Measurements from ENCODE around the gene C16orf87.

C16orf87 gene

DNA sequence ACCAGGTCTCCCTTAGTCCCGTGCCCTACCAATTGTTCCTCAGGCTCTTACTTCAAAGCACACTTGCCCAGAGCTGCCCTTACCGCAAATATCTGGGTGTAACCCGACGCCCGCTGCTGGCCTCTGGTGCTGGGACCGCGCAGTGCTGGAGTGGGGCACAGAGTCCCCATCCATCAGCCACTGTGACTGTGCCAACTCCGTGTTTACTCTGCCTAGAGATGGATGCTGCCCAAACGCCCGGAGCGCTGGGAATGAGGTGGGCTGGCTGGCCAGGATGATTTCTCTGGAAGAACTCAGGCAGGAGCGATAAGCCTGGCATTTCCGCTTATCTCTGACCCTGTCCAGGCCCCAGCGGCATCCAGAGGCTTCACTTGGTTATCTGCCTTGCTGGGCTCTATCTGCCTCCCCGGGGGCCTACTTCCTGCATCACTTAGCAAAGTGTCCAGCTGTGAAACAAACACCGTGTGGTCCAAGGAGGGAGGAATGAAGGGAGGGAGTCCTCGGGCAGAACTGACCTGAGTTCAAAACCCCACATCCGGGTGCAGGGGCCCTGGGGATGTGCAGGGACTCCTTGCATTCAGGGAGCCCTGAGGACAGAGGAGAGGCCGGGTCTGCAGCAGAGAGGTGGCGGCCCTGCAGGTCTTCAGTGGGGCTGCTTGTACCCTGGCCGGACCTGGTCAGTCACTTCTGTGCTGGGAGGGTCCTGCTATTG, 73.5 kb downstream of the C16orf87 start:
- no peak for DNase-seq (ENCODE audit: low spot score)

DNA sequence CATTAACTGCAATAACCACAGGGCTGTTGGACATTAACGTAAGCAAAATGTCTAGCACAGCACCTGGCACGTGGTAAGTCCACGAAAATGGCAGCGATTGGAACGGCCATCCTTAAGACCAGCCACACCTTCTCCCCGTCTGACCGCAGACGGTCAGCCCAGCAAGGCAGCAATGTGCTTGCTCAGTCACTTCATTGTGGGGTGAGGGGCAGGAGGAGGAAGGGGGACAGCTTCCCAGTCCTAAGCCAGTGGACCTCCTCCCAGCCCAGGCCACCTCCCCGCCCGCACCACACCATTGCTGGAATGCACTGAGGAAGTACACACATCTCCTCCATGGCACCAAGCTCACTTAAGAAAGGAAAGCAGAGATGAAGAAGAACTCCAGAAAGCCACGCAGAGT, 74.2 kb downstream of the C16orf87 start:
- DNase-seq (ENCODE audit: low spot score): no peak

DNA sequence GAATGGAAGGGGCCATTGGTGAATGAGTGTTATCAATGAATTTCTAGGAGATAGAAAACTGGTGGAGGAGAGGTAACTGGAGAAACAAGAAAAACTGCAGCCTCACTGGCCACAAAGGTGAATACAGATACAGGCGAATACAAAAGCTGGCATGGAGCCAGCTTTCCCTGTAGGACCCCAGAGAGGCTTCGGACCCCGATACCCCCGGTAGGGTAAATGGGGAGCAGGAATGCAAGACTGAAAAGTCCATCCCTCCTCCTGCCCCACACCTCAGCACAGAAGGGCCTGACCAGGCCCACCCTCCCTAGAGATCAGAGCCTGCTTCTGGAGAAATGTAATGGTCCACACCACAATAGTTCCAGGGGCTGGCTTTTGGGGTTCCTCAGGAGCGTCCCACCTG, 78.0 kb downstream of the C16orf87 start:
- no peak for DNase-seq (ENCODE audit: low spot score)

DNA sequence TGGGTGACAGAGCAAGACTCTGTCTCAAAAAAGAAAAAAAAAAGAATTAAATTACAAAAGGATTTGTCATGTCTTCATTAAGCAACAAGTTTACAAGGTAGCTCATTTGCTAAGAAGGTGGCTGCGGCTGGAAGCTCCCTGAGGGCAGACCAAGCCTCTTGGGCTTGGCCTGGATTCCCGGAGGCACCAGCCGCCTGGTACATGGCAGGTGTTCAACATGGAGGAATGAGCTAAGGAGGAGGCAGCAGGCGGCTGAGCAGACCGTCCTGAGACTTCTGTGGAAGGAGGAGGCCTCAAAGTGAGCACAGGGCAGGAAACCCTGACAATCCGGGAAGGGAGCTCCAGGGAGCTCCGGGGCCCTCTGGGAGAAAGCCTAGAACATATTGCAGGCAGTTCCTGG, 79.6 kb downstream of the C16orf87 start:
- no peak for DNase-seq (ENCODE audit: low spot score)

DNA sequence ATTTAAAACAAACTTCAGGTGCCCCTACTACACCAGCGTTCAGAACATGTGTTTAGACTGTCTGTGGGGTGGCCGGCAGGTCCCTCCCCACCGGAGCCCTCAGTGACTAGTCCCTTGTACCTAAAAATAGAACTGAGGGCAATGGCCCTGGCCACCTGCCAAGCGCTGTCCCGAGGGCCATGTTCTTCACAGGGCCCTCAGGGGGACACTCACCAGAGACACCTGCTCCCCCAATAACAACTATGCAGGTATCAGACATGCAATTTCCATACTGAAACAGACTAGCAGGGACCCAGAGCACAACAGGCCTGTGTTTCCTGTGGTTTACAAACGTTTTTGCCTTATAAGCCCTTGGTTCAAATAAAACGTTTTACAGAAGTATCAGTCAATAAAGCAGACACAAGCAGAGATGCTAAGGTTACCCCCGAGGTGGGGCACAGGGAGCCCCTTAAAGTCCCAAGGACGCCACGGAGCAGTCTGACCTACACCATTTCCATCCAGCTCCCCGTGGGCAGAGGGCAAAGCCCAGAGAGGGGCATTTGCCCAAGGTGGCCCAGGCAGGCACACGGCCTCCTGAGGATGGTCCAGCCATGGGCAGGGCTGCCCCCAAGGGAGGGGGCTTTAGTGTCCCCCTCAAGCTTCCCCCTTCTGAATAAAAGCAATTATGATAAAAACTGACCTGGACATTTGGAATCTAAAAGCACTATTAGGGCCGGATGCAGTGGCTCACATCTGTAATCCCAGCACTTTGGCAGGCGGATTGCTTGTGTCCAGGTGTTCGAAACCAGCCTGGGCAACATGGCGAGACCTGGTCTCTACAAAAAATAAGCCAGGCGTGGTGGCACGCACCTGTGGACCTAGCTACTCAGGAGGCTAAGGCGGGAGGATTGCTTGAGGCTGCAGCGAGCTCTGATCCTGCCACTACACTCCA, 81.9 kb downstream of the C16orf87 start:
- no peak for DNase-seq (ENCODE audit: low spot score)

DNA sequence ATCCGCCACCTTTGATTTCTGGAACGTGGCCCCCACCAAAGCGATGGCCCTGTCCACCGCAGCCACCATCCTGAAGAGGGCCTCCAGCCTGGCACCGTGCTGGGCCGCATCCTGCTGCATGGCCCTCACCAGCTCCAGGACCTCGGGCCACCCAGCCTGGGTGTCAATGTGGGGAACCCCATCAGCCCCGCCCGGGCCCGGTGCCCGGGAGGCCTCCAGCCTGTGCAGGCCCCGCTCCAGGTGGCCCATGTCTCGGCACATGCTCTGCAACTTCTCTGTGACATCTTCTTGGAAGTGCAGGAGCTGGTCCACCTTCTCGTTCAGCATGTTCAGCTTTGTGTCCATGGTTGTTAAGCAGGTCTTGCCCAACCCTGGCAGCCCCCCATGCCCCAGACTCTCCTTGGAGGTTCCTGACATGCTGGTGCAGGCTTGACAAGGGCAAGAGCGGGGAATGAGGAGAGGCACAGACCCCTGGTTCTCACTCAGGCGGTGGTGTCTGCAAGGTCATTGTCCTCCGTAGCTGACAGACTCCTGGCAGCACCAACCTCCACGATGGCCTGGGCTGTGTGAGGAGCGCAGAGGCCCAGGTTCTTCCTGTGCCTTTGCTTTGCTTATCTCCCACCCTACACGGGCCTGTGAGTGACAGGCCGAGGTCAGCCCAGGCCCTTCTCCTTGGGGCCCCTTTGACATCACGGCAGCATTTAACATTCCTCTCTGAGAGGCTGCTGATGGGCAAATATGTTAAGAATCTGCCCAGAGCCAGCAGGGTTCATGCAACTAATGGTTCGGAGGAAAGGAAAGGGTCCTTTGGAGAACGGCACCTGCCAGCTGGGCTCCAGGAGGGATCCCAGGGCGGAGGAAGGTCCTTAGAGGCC, 83.0 kb downstream of the C16orf87 start, which contains the start of gene MYLK3:
Gene MYLK3, minus strand, starts transcription at position 568 of the 875 bp plus-strand sequence. Its CDS starts 151 bp downstream, at position 417.
- DNase-seq (ENCODE audit: low spot score): no peak

DNA sequence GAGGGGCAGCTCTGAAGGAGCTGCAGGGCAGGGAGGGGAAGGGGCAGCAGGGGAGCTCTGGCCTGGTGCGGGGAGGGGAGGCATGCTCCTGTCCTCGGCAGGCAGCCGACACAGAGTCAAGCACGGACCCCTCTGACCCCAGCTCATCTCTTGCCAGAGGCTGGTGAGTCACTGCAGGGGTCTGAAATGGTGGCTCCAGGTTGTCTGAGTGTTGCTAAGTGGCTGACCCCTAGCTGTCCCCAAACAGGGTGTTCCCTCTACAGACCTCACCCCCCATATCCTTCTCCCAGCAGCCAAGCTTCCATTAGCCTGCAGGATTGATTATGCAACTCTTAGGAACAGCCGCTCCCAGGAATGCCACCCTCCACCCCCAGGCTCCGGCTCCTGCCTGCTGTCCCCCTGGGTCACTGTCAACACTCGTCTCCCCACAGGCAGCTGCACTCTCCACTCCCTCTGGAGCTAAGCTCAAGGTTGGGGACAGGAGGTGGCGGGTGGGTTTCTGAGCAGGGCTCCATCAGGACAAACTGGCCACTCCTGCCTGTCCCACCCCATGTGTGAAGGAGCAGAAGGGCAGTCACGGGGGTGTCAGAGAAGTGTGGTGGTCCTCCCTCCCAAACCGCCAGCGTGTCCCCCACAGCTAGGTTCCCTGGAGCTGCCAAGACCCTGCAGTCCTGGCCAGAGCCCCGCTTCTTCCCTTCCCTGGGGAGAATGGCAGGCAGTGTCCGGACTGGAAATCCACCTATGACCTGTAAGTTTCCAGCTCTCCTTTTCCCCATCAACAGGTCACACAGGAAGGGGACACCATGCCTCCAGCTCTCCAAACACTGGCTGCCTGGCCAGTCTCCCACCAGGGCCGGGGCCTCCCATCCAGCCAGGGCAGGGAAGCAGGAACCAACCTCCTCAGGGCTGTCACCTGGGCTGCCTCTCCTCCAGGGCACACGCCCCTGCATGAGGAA, 83.9 kb downstream of the C16orf87 start:
- no peak for DNase-seq (ENCODE audit: low spot score)

Measured in D341Med (cell line).